ENCODE data around the gene MRPS18B.
"Not testable (repeated sequence)": the region's sequence is repeated elsewhere in the genome, so short reads cannot be mapped to it uniquely, and the experiment has no call there.

The MRPS18B gene

GRCh38 chr6:30617565-30618269 is at the start of gene MRPS18B:
Gene MRPS18B (plus strand): TSS chr6:30617840. CDS start chr6:30617866, 26 bp downstream.
- peak; percentile 85 for DNase-seq

GRCh38 chr6:30568245-30568644 is 49.4 kb upstream of the MRPS18B start:
- DNase-seq, result no peak

- DNase-seq, result no peak
These were observed 47.4 kb upstream of the MRPS18B start for GRCh38 chr6:30570263-30570662.

GRCh38 chr6:30570740-30571074 is 46.9 kb upstream of the MRPS18B start:
- DNase-seq, result no peak

GRCh38 chr6:30571075-30571761 is 46.4 kb upstream of the MRPS18B start, which contains the start of gene ABCF1:
Gene ABCF1 (plus strand): TSS chr6:30571442. CDS start chr6:30571488, 46 bp downstream.
- peak; percentile 58 for DNase-seq

GRCh38 chr6:30571762-30572082 is 45.9 kb upstream of the MRPS18B start:
- no peak for DNase-seq

- no peak for DNase-seq
These were observed 45.5 kb upstream of the MRPS18B start for GRCh38 chr6:30572148-30572547.

GRCh38 chr6:30573113-30573512 is 44.5 kb upstream of the MRPS18B start:
- no peak for DNase-seq

GRCh38 chr6:30578051-30578450 is 39.6 kb upstream of the MRPS18B start:
- no peak for DNase-seq

- no peak for DNase-seq
These were observed 33.7 kb upstream of the MRPS18B start for GRCh38 chr6:30583921-30584320.

- no peak for DNase-seq
These were observed 27.8 kb upstream of the MRPS18B start for GRCh38 chr6:30589754-30590358.

- no peak for DNase-seq
These were observed 27.1 kb upstream of the MRPS18B start for GRCh38 chr6:30590509-30590908.

- DNase-seq, result no peak
These were observed 26.6 kb upstream of the MRPS18B start for GRCh38 chr6:30591008-30591407.

GRCh38 chr6:30592287-30592686 is 25.4 kb upstream of the MRPS18B start:
- no peak for DNase-seq

- not testable (repeated sequence) for DNase-seq
These were observed 20.1 kb upstream of the MRPS18B start for GRCh38 chr6:30597315-30598144.

GRCh38 chr6:30598912-30599624 is 18.6 kb upstream of the MRPS18B start:
- no peak for DNase-seq

- no peak for DNase-seq
These were observed 17.9 kb upstream of the MRPS18B start for GRCh38 chr6:30599625-30600324.

- DNase-seq, result no peak
These were observed 17.1 kb upstream of the MRPS18B start for GRCh38 chr6:30600451-30600961.

- no peak for DNase-seq
These were observed 16.2 kb upstream of the MRPS18B start for GRCh38 chr6:30601436-30601814.

- DNase-seq, result no peak
These were observed 15.6 kb upstream of the MRPS18B start for GRCh38 chr6:30601815-30602641.

GRCh38 chr6:30603961-30604360 is 13.7 kb upstream of the MRPS18B start:
- DNase-seq, result no peak

Data from SIG-M5 (cell line).